ENCODE measurements around the gene CMTM2. TPM values are rescaled to one million over a fixed set of nuclear protein-coding genes. Genes with fewer than 3 reads are reported as not detected.
A peak's percentile ranks its signal among the peaks of the same experiment; 100 is the strongest.
"Not testable (repeated sequence)": the region's sequence is repeated elsewhere in the genome, so short reads cannot be mapped to it uniquely, and the experiment has no call there.

CMTM2 gene
- total RNA-seq, 1 donor, result not detected

DNA sequence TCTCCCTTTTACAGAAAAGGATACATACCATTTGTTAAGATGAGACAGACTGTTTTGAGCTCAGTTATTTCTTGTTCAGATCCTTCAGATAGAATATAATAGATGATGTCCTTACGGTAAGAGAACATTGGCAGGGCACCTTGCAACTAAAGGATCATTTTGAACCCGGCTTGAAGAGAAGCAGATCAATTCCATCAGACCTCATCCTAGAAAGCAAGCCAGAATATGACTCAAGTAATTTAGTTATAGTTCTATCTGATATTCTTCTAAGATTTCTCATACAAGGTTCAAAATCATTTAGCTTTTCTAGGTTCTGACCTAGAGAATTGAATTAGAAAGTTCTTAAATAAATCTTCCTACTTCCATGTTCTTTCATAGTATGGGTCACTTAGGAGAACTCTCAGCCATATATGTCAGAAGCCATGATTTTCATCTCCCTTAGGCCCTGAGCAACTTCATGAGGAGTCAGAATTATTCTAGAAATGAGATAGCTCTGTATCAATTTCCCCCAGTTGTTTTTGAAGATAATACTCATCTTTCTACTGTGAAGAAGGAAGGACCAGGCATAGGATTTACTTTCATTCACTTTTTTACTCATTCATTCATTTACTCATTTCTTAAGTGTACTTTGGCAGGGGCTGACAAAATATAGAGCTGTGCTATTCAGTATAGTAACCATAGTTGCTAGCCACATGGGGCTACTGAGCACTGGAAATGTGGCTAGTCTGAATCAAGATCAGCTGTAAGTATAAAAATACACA, 15.5 kb upstream of the CMTM2 start:
- no peaks in the 10 kb centered on the region for H4K20me1 ChIP-seq (ENCODE audit: insufficient read depth, low read length)
- H3K79me2 ChIP-seq (ENCODE audit: insufficient read depth, low read length), result peaks cover 25% of the 10 kb centered on the region
- no peak overlapping the region for H3K27ac ChIP-seq (ENCODE audit: low read depth, low read length)
- no peaks in the 10 kb centered on the region for H3K27me3 ChIP-seq (ENCODE audit: insufficient read depth, low read length)
- peaks cover 5% of the 10 kb centered on the region for H3K4me1 ChIP-seq (ENCODE audit: insufficient read depth, low read length)
- no peak overlapping the region for H3K4me2 ChIP-seq (ENCODE audit: insufficient read depth, low read length)
- TF ChIP-seq, protein P1, sequence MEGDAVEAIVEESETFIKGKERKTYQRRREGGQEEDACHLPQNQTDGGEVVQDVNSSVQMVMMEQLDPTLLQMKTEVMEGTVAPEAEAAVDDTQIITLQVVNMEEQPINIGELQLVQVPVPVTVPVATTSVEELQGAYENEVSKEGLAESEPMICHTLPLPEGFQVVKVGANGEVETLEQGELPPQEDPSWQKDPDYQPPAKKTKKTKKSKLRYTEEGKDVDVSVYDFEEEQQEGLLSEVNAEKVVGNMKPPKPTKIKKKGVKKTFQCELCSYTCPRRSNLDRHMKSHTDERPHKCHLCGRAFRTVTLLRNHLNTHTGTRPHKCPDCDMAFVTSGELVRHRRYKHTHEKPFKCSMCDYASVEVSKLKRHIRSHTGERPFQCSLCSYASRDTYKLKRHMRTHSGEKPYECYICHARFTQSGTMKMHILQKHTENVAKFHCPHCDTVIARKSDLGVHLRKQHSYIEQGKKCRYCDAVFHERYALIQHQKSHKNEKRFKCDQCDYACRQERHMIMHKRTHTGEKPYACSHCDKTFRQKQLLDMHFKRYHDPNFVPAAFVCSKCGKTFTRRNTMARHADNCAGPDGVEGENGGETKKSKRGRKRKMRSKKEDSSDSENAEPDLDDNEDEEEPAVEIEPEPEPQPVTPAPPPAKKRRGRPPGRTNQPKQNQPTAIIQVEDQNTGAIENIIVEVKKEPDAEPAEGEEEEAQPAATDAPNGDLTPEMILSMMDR (IDR thresholded peaks at IDR 0.05; ENCODE audit: extremely low read depth, low read depth, low read length), result no peak
- H2AFZ ChIP-seq (ENCODE audit: low read length), result no peak overlapping the region
- no peaks in the 10 kb centered on the region for H3K9me3 ChIP-seq (ENCODE audit: low read depth, low read length)
- H3K36me3 ChIP-seq (ENCODE audit: insufficient read depth, low read length), result peaks cover 18% of the 10 kb centered on the region
- no peak overlapping the region for H3K4me3 ChIP-seq (ENCODE audit: insufficient read depth, low read length)
- DNase-seq (ENCODE audit: insufficient read length, low spot score, missing footprints), result no peak

DNA sequence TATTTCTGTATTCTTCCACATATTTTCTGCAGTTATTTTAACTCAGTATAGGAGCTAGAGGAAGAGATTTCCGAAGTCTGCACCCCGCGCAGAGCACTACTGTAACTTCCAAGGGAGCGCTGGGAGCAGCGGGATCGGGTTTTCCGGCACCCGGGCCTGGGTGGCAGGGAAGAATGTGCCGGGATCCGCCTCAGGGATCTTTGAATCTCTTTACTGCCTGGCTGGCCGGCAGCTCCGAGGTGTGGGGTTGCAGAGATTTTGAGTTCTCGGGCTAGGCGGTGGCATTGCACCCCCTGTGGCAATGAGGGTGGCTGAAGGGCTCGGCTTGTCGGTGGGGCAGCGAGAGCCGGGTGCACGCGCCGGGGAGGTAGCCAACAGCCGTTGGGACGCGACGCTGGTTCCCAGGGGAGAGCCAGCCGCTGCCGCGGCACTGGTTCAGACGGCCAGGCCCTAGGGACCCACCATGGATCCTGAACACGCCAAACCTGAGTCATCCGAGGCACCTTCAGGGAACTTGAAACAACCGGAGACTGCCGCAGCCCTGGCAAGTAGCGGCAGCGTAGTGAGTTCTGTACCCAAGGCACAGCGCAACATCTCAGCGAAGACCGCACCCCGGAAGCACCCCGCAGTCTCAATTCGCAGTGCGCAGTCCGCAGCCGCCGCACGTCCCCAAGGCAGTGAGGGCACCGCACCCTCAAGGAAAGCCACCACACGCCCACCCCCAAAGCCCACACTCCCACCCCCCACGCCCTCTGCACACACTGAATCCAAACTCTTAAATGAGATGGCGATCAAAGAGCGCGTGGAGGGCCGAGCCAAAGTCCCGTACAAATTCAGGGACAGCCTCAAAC, 13.0 kb upstream of the CMTM2 start, which contains the start of gene CMTM1:
CMTM1 (plus strand) TSS at position 389 of the 851 bp plus-strand sequence; CDS start at position 464, 75 bp downstream.
- Histone ChIP-seq H3K4me1 (ENCODE audit: insufficient read depth, low read length) (peaks cover 24% of the 10 kb centered on the region), H3K4me3 (ENCODE audit: insufficient read depth, low read length) (no peak within 1 kb of the TSS), H3K9me3 (ENCODE audit: low read depth, low read length) (no peaks in the 10 kb centered on the region), H2AFZ (ENCODE audit: low read length) (no peak within 1 kb of the TSS), H3K27ac (ENCODE audit: low read depth, low read length) (no peak within 1 kb of the TSS), H3K36me3 (ENCODE audit: insufficient read depth, low read length) (peaks cover 18% of the 10 kb centered on the region), H3K79me2 (ENCODE audit: insufficient read depth, low read length) (peaks cover 5% of the 10 kb centered on the region), H4K20me1 (ENCODE audit: insufficient read depth, low read length) (no peaks in the 10 kb centered on the region), H3K27me3 (ENCODE audit: insufficient read depth, low read length) (no peaks in the 10 kb centered on the region), H3K4me2 (ENCODE audit: insufficient read depth, low read length) (no peak within 1 kb of the TSS)
- no peak for DNase-seq (ENCODE audit: insufficient read length, low spot score, missing footprints)
- TF ChIP-seq, protein P1 (IDR thresholded peaks at IDR 0.05; ENCODE audit: extremely low read depth, low read depth, low read length), result no peak

DNA sequence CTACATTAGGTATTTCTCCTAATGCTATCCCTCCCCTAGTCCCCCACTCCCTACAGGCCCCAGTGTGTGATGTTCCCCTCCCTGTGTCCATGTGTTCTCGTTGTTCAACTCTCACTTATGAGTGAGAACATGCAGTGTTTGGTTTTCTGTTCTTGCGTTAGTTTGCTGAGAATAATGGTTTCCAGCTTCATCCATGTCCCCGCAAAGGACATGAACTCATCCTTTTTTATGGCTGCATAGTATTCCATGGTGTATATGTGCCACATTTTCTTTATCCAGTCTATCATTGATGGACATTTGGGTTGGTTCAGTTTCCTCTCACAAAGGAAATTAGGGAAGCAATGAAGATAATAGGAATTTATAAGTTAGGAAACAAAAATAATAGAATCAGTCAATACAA, 12.0 kb upstream of the CMTM2 start:
- not testable (repeated sequence) for H4K20me1 ChIP-seq (ENCODE audit: insufficient read depth, low read length); H3K9me3 ChIP-seq (ENCODE audit: low read depth, low read length); H3K79me2 ChIP-seq (ENCODE audit: insufficient read depth, low read length); DNase-seq (ENCODE audit: insufficient read length, low spot score, missing footprints); H3K4me3 ChIP-seq (ENCODE audit: insufficient read depth, low read length); H2AFZ ChIP-seq (ENCODE audit: low read length); H3K27ac ChIP-seq (ENCODE audit: low read depth, low read length); H3K27me3 ChIP-seq (ENCODE audit: insufficient read depth, low read length); H3K4me2 ChIP-seq (ENCODE audit: insufficient read depth, low read length)
- H3K4me1 ChIP-seq (ENCODE audit: insufficient read depth, low read length), result peaks cover 26% of the 10 kb centered on the region
- peaks cover 12% of the 10 kb centered on the region for H3K36me3 ChIP-seq (ENCODE audit: insufficient read depth, low read length)

DNA sequence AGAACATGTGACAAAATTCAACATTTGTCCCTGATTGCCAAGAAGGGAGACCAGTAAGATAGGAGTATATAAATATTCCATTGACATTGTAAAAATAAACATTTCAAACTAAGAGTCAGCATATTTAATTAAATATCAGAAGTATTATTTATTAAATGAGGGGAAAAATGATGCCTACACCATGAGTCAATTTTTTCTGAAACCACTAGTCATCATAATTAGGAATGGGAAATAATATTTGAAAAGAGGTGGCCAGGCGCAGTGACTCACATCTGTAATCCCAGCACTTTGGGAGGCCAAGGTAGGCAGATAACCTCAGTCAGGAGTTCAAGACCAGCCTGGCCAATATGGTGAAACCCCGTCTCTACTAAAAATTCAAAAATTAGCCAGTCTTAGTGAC, 10.9 kb upstream of the CMTM2 start:
- peaks cover 12% of the 10 kb centered on the region for H3K36me3 ChIP-seq (ENCODE audit: insufficient read depth, low read length)
- DNase-seq (ENCODE audit: insufficient read length, low spot score, missing footprints), result no peak
- peaks cover 30% of the 10 kb centered on the region for H3K4me1 ChIP-seq (ENCODE audit: insufficient read depth, low read length)
- peak overlapping the region; percentile 22 for H3K27ac ChIP-seq (ENCODE audit: low read depth, low read length)
- peak overlapping the region; percentile 31 for H3K4me2 ChIP-seq (ENCODE audit: insufficient read depth, low read length)
- no peak overlapping the region for H2AFZ ChIP-seq (ENCODE audit: low read length)
- no peaks in the 10 kb centered on the region for H3K79me2 ChIP-seq (ENCODE audit: insufficient read depth, low read length)
- TF ChIP-seq, protein P1 (IDR thresholded peaks at IDR 0.05; ENCODE audit: extremely low read depth, low read depth, low read length), result no peak
- H3K9me3 ChIP-seq (ENCODE audit: low read depth, low read length), result no peaks in the 10 kb centered on the region
- H3K27me3 ChIP-seq (ENCODE audit: insufficient read depth, low read length), result no peaks in the 10 kb centered on the region
- no peak overlapping the region for H3K4me3 ChIP-seq (ENCODE audit: insufficient read depth, low read length)
- no peaks in the 10 kb centered on the region for H4K20me1 ChIP-seq (ENCODE audit: insufficient read depth, low read length)

All from osteoblast (primary cell).